ENCODE data around the gene NR3C1. TPM values are rescaled to one million over a fixed set of nuclear protein-coding genes. Genes with fewer than 3 reads are reported as not detected.
A peak's percentile ranks its signal among the peaks of the same experiment; 100 is the strongest.

Gene NR3C1
- total and polyA plus RNA-seq, 2 of the 4 experiments (the other 2 are of a cell fraction) = 13.7 to 77.4 TPM

DNA sequence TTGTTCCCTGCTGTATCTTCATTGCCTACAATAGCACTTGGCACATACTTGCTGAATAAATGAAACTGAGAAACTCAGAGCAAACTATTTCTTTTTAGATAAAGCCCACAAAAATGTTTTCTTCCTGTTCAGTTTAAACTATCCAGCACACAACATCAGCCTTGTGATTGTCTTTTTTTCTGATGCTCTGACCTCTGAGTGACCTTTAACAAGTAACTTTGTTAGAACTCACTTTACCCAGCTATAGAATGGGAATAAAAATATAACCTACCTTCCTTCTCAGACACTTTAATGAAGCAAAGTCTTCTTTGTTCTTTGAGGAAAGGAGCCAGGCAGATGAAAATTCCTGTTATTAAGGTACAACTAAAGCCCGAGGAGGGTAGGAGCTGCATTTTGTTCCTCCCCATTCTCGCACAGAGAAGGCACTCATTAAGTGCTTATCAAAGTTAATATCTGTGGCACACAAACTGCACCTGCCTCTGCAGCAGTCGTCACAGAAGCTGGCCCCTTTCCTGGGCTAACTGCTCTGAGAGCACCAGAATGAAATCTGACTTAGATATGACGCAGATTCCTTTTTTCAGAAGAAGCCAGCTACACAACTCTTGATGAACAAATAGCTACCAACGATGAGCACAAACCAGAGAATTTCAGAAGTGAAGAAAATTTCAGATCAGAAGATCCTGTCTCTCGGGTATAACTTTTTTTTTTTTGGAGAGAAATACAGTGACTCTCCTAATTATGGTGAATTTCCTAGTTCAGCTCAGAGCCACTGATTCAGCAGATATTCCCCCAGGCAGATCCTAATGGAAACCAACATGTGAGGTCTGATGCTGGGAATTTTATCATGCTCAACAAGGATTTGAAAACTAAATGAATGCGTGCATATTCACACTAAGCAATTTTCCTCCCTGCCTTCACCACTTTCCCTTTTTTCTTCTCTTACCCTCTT is 31.0 kb upstream of the NR3C1 start:
- no peaks in the 10 kb centered on the region for H3K27me3 ChIP-seq (ENCODE audit: control insufficient read depth, insufficient read depth, low read length)
- H3K4me2 ChIP-seq (ENCODE audit: low read depth, low read length) = peak overlapping the region; percentile 71
- no peak overlapping the region for H2BK15ac ChIP-seq (ENCODE audit: low read depth, low read length)
- no peak overlapping the region for H4K91ac ChIP-seq (ENCODE audit: insufficient read depth, low read depth, low read length)
- H3K79me1 ChIP-seq (ENCODE audit: low read depth in 1 of 2, low read length in 2 of 2) = no peaks in the 10 kb centered on the region
- intact Hi-C loops (cut with micrococcal nuclease) (no loop called here), in situ Hi-C loops (cut with MboI; ENCODE audit: low sequenced_read_pairs) (no loop called here), dilution Hi-C loops (cut with HindIII; ENCODE audit: low sequenced_read_pairs, unreplicated experiment) (no loop called here)
- H3K4ac ChIP-seq (ENCODE audit: low read depth, low read length) = no peak overlapping the region
- no peak overlapping the region for H3K4me3 ChIP-seq (ENCODE audit: insufficient read depth, low read depth, low read length)
- H2AK5ac ChIP-seq (ENCODE audit: low read depth, low read length) = no peak overlapping the region
- 0 out of 2 replicates have a peak, but pooled peaks cover 3% of the 10 kb centered on the region for H3K9me1 ChIP-seq (ENCODE audit: insufficient read depth, low read length)
- BruUV-seq (replicated peaks) = no TSS peak
- WGBS, 2 experiments (ENCODE audit: extremely low coverage in 2 of 2, insufficient read length in 1 of 2) = 93% methylated on average over 3 of the region's 7 CpGs; no CpG with 5 or more reads in 1 of the 2 experiments
- H3K14ac ChIP-seq (replicated peaks; ENCODE audit: low read depth, low read length) = no peak overlapping the region
- no peak overlapping the region for H3K18ac ChIP-seq (ENCODE audit: low read depth, low read length)
- no peak overlapping the region for H3K23ac ChIP-seq (ENCODE audit: low read depth, low read length)
- H2BK120ac ChIP-seq (ENCODE audit: low read depth, low read length) = no peak overlapping the region
- DNase-seq = no peak
- H4K20me1 ChIP-seq (ENCODE audit: insufficient read depth, low read length) = no peaks in the 10 kb centered on the region
- H4K8ac ChIP-seq (ENCODE audit: low read depth in 2 of 2, low read length in 2 of 2) = peak overlapping the region in 1 of 2 experiments; percentile 31; a peak in 1 of 4 replicates
- no peaks in the 10 kb centered on the region for H3K9me3 ChIP-seq (ENCODE audit: control insufficient read depth, insufficient read depth, low read length)
- no peak overlapping the region for H3K9ac ChIP-seq (ENCODE audit: low read depth, low read length)
- ChIA-PET POLR2A (ENCODE audit: unreplicated experiment) (no interaction called here), CTCF (interaction anchor here (0.6 kb wide), 1 partner anchor 35 kb away, joined by 4 read pairs; no protein-coding TSS in a partner anchor)
- H4K5ac ChIP-seq (ENCODE audit: low read depth, low read length) = no peak overlapping the region
- no peak overlapping the region for H3K56ac ChIP-seq (ENCODE audit: extremely low read depth, insufficient read depth, low read length)
- no peak overlapping the region for H2BK20ac ChIP-seq (ENCODE audit: low read depth, low read length)
- no peak overlapping the region for H3K27ac ChIP-seq (ENCODE audit: insufficient read depth, low read length)
- no peak overlapping the region for H2BK5ac ChIP-seq (ENCODE audit: low read depth, low read length, poor library complexity, severe bottlenecking)
- no peaks in the 10 kb centered on the region for H3K36me3 ChIP-seq (ENCODE audit: control insufficient read depth, insufficient read depth, low read length)
- no peak for ATAC-seq (ENCODE audit: low read depth)
- H2AFZ ChIP-seq (replicated peaks; ENCODE audit: low read length, poor library complexity) = no peak overlapping the region
- no peak overlapping the region for H2AK9ac ChIP-seq (replicated peaks; ENCODE audit: low read depth, low read length, poor library complexity)
- peaks cover 2% of the 10 kb centered on the region; the same call in 1 of the 2 replicates for H3K4me1 ChIP-seq (ENCODE audit: control insufficient read depth, insufficient read depth, low read length)
- TF ChIP-seq RCOR1 (IDR thresholded peaks at IDR 0.05; ENCODE audit: insufficient replicate concordance, low read length) (no peak), FOS (IDR thresholded peaks at IDR 0.05; ENCODE audit: low read depth, low read length) (no peak), CEBPB (IDR thresholded peaks at IDR 0.05; ENCODE audit: low read depth, low read length) (no peak), MAFK (IDR thresholded peaks at IDR 0.05; ENCODE audit: low read depth, low read length) (no peak), RAD21 (IDR thresholded peaks at IDR 0.05; ENCODE audit: low read length) (no peak), NFE2L2 (IDR thresholded peaks at IDR 0.05; ENCODE audit: low read depth, low read length) (no peak), POLR2A (IDR thresholded peaks at IDR 0.05; ENCODE audit: low read depth, low read length) (no peak), BHLHE40 (IDR thresholded peaks at IDR 0.05; ENCODE audit: low read depth, low read length) (no peak), MAZ (IDR thresholded peaks at IDR 0.05; ENCODE audit: borderline replicate concordance, low read depth, low read length) (no peak), SMC3 (IDR thresholded peaks at IDR 0.05; ENCODE audit: low read depth, low read length) (no peak), CHD1 (IDR thresholded peaks at IDR 0.05; ENCODE audit: low read depth, low read length) (no peak), RFX5 (IDR thresholded peaks at IDR 0.05; ENCODE audit: low read depth, low read length) (no peak), MXI1 (IDR thresholded peaks at IDR 0.05; ENCODE audit: borderline replicate concordance, low read depth, low read length) (no peak)
- TF ChIP-seq, protein P1, sequence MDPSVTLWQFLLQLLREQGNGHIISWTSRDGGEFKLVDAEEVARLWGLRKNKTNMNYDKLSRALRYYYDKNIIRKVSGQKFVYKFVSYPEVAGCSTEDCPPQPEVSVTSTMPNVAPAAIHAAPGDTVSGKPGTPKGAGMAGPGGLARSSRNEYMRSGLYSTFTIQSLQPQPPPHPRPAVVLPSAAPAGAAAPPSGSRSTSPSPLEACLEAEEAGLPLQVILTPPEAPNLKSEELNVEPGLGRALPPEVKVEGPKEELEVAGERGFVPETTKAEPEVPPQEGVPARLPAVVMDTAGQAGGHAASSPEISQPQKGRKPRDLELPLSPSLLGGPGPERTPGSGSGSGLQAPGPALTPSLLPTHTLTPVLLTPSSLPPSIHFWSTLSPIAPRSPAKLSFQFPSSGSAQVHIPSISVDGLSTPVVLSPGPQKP (IDR thresholded peaks at IDR 0.05; ENCODE audit: borderline replicate concordance, low read depth, low read length) = no peak
- TF ChIP-seq, protein P2, sequence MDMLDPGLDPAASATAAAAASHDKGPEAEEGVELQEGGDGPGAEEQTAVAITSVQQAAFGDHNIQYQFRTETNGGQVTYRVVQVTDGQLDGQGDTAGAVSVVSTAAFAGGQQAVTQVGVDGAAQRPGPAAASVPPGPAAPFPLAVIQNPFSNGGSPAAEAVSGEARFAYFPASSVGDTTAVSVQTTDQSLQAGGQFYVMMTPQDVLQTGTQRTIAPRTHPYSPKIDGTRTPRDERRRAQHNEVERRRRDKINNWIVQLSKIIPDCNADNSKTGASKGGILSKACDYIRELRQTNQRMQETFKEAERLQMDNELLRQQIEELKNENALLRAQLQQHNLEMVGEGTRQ (IDR thresholded peaks at IDR 0.05; ENCODE audit: low read depth, low read length) = no peak
